SK-N-SH (cell line): ENCODE results near the gene NEK10. TPM values are rescaled to one million over a fixed set of nuclear protein-coding genes. Genes with fewer than 3 reads are reported as not detected.
A peak's percentile ranks its signal among the peaks of the same experiment; 100 is the strongest.

Source experiments
- CTCF ChIA-PET: fragments of 300-600, 350-600 bp; formaldehyde crosslinking; extraction: SDS; loops from one replicate; lab custom pipeline; 2021; lab: Yijun Ruan, JAX
- POLR2A ChIA-PET: fragments of 350-600 bp; sonication (Branson Sonifier 250); formaldehyde crosslinking; extraction: SDS; loops from one replicate; lab custom pipeline; 2020; ENCODE audit warnings: antibody characterized with exemption, inconsistent platforms; lab: Yijun Ruan, JAX
- DNase-seq: peaks from one replicate; pipeline ENCODE4 v3.0.0; 2012
- H2AFZ ChIP-seq: fragments of 200-600 bp; sonication (generic); 2 replicates; pipeline ENCODE4 v1.8.1; 2016; ENCODE audit warnings: antibody characterized with exemption, mild to moderate bottlenecking, low read depth
- H3F3A ChIP-seq: fragments of 200-600 bp; sonication (generic); replicated peaks from 2 replicates; pipeline ENCODE3; 2016; ENCODE audit warnings: antibody characterized with exemption, mild to moderate bottlenecking; ENCODE audit not compliant: insufficient read depth
- H3K27ac ChIP-seq, 2 experiments: fragments of 200-500 bp in 1 of 2; fragments of 200-600 bp in 1 of 2; sonication (Bioruptor generic) in 1 of 2; sonication (generic), shearing (Covaris generic) in 1 of 2; 2 replicates each; pipeline versions ENCODE4 v1.5.1 to v1.6.1; 2014 to 2016; ENCODE audit warnings: low read depth in 2 of 2, inconsistent platforms in 1 of 2, low read length in 1 of 2, mild to moderate bottlenecking in 1 of 2, mixed read lengths in 1 of 2
- H3K27me3 ChIP-seq: fragments of 200-600 bp; sonication (generic), shearing (Covaris generic); 2 replicates; pipeline ENCODE4 v1.6.1; 2016; ENCODE audit warnings: mixed run types; ENCODE audit not compliant: insufficient read depth
- H3K36me3 ChIP-seq, 2 experiments: fragments of 200-500 bp in 1 of 2; fragments of 200-600 bp in 1 of 2; sonication (Bioruptor generic) in 1 of 2; sonication (generic) in 1 of 2; replicated peaks in 1 of 2; 2 replicates each; pipeline versions ENCODE3 to v1.5.1; 2014 to 2016; ENCODE audit warnings: low read length in 1 of 2, mild to moderate bottlenecking in 1 of 2; ENCODE audit not compliant: insufficient read depth in 2 of 2, control insufficient read depth in 1 of 2
- H3K4me1 ChIP-seq, 2 experiments: fragments of 200-500 bp in 1 of 2; fragments of 200-600 bp in 1 of 2; sonication (Bioruptor generic) in 1 of 2; sonication (generic), shearing (Covaris generic) in 1 of 2; 2 replicates each; pipeline versions ENCODE4 v1.5.1 to v1.6.1; 2014 to 2016; ENCODE audit warnings: low read depth in 1 of 2, low read length in 1 of 2, mixed run types in 1 of 2; ENCODE audit not compliant: insufficient read depth in 2 of 2, control insufficient read depth in 1 of 2
- H3K4me2 ChIP-seq: fragments of 200-600 bp; sonication (generic), shearing (Covaris generic); 2 replicates; pipeline ENCODE4 v1.6.1; 2017; ENCODE audit warnings: mixed run types
- H3K4me3 ChIP-seq, 2 experiments: fragments of 200-500 bp in 1 of 2; fragments of 200-600 bp in 1 of 2; sonication (Bioruptor generic) in 1 of 2; sonication (generic), shearing (Covaris generic) in 1 of 2; 2 replicates each; pipeline versions ENCODE4 v1.5.1 to v1.8.1; 2014 to 2016; ENCODE audit warnings: low read depth in 2 of 2, inconsistent platforms in 1 of 2, low read length in 1 of 2, mild to moderate bottlenecking in 1 of 2, mixed read lengths in 1 of 2, moderate library complexity in 1 of 2
- H3K79me2 ChIP-seq: fragments of 200-600 bp; sonication (generic); 2 replicates; pipeline ENCODE4 v1.8.1; 2017; ENCODE audit warnings: mild to moderate bottlenecking; ENCODE audit not compliant: insufficient read depth
- H3K9ac ChIP-seq: fragments of 200-600 bp; sonication (generic); 2 replicates; pipeline ENCODE4 v1.6.1; 2017; ENCODE audit warnings: mixed run types
- H3K9me2 ChIP-seq: fragments of 200-600 bp; sonication (generic); 2 replicates; pipeline ENCODE4 v1.6.1; 2017; ENCODE audit warnings: mixed run types
- H3K9me3 ChIP-seq: fragments of 200-600 bp; sonication (generic); 2 replicates; pipeline ENCODE4 v1.6.1; 2017; ENCODE audit warnings: mixed run types, mild to moderate bottlenecking, moderate library complexity
- H4K20me1 ChIP-seq: fragments of 200-600 bp; sonication (generic); 2 replicates; pipeline ENCODE4 v1.6.1; 2017; ENCODE audit warnings: mild to moderate bottlenecking, mixed run types; ENCODE audit not compliant: insufficient read depth
- CTCF ChIP-seq: fragments of 200-600 bp; sonication (generic); IDR thresholded peaks from 2 replicates; pipeline ENCODE4 v1.6.1; 2017; ENCODE audit warnings: antibody characterized with exemption, mild to moderate bottlenecking, moderate library complexity
- EP300 ChIP-seq, 2 experiments: IDR thresholded peaks; 2 replicates each; pipeline versions ENCODE4 v1.4.0 to v1.6.1; 2012; ENCODE audit warnings: borderline replicate concordance in 1 of 2, low read depth in 1 of 2, low read length in 1 of 2
- FOSL2 ChIP-seq: IDR thresholded peaks from 2 replicates; pipeline ENCODE4 v1.4.0; 2012; ENCODE audit warnings: low read depth, mild to moderate bottlenecking, moderate library complexity, borderline replicate concordance
- GATA2 ChIP-seq: sonication (generic); formaldehyde crosslinking; IDR thresholded peaks from 2 replicates; pipeline ENCODE4 v1.5.0; 2020; ENCODE audit warnings: mild to moderate bottlenecking, missing genetic modification reagents
- JUND ChIP-seq: IDR thresholded peaks from 2 replicates; pipeline ENCODE4 v1.4.0; 2012
- MAX ChIP-seq: IDR thresholded peaks from 2 replicates; pipeline ENCODE4 v1.4.0; 2012; ENCODE audit warnings: low read depth
- POLR2AphosphoS5 ChIP-seq: IDR thresholded peaks from 2 replicates; pipeline ENCODE4 v1.6.1; 2012; ENCODE audit warnings: low read depth, low read length
- RCOR1 ChIP-seq: fragments of 150-350 bp; IDR thresholded peaks from 2 replicates; pipeline ENCODE4 v1.6.1; 2017; ENCODE audit warnings: antibody characterized with exemption, low read length
- RFX5 ChIP-seq: IDR thresholded peaks from 2 replicates; pipeline ENCODE4 v1.6.1; 2012; ENCODE audit warnings: mild to moderate bottlenecking, improper control_type of control experiment, low read length
- RXRA ChIP-seq: IDR thresholded peaks from 2 replicates; pipeline ENCODE4 v1.4.0; 2012; ENCODE audit warnings: low read depth, mild to moderate bottlenecking, borderline replicate concordance
- SIN3A ChIP-seq: IDR thresholded peaks from 2 replicates; pipeline ENCODE4 v1.6.1; 2012; ENCODE audit warnings: low read depth, mild to moderate bottlenecking, low read length, moderate library complexity, borderline replicate concordance
- SMC3 ChIP-seq: IDR thresholded peaks from 2 replicates; pipeline ENCODE4 v1.6.1; 2012; ENCODE audit warnings: low read depth, low read length, improper control_type of control experiment
- TCF12 ChIP-seq: IDR thresholded peaks from 2 replicates; pipeline ENCODE4 v1.4.0; 2012
- TEAD4 ChIP-seq: IDR thresholded peaks from 2 replicates; pipeline ENCODE4 v1.4.0; 2012; ENCODE audit warnings: mild to moderate bottlenecking, borderline replicate concordance; ENCODE audit not compliant: insufficient read depth
- YY1 ChIP-seq: IDR thresholded peaks from 2 replicates; pipeline ENCODE4 v1.4.0; 2012; ENCODE audit warnings: low read depth, mild to moderate bottlenecking
- WGBS: methylation state at CpG from one replicate; pipeline ENCODE4 v1.1.6; 2017; ENCODE audit warnings: low lambda C conversion rate; 5-methylcytosine and 5-hydroxymethylcytosine counted together
- polyA plus RNA-seq, 3 experiments: library from polyadenylated mRNA; depleted of rRNA; stranded (reverse); fragments of >200 nt; gene quantifications; 2 replicates each; pipeline ENCODE4 v1.2.3, GENCODE V29; 2012
- TF ChIP-seq, protein P1 (sequence below): IDR thresholded peaks from 2 replicates; pipeline ENCODE4 v1.4.0; 2012; ENCODE audit warnings: low read depth, borderline replicate concordance

NEK10 gene
- polyA plus RNA-seq, 1 of the 3 experiments (the other 2 are of a cell fraction), result 1.0 TPM

DNA sequence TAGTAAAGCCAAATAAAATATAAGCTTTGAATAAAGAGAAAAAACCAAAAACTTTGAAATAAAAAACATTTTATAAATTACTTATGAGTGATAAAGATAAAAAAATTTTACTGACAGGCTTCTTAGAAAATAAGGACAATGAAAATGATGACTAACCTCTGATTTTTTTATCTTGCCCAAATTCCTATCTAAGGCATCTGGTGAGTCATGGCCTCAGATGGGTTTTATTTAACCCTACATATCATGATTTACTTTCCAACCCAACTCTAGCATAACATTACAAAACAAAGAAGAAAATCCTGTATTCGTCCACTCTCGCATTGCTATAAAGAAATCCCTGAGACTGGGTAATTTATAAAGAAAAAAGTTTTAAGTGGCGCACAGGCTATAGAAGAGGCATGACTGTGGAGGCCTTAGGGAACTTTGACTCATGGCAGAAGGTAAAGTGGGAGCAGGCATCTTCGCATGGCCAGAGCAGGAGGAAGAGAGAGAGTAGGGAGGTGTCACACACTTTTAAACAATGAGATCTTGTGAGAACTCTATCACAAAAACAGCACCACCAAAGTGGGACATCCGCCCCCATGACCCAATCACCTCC lies 152.1 kb downstream of the NEK10 start (continued):
- TF ChIP-seq CTCF (no peak), RFX5 (no peak), EP300 (IDR thresholded peaks at IDR 0.05; ENCODE audit: borderline replicate concordance in 1 of 2, low read depth in 1 of 2, low read length in 1 of 2) (peak in 1 of 2 experiments; percentile 58; a peak in 1 of 4 replicates), MAX (no peak), FOSL2 (peak; percentile 78; the same call in 1 of the 2 replicates), SIN3A (no peak), YY1 (no peak), JUND (peak; percentile 90), RCOR1 (no peak), POLR2AphosphoS5 (no peak), RXRA (0 out of 2 replicates have a peak, but pooled peaks have one; percentile 32), GATA2 (no peak), TEAD4 (peak; percentile 69; the same call in 1 of the 2 replicates), TCF12 (peak; percentile 78)

- Histone ChIP-seq H3F3A (peaks cover 17% of the 10 kb centered on the region), H3K9me2 (no peaks in the 10 kb centered on the region), H3K4me3 (no peak overlapping the region), H2AFZ (no peak overlapping the region), H3K9me3 (no peaks in the 10 kb centered on the region)
- ChIA-PET CTCF (interaction anchor here (1.0 kb wide), 1 partner anchor 82 kb away, joined by 3 read pairs; no protein-coding TSS in a partner anchor), POLR2A (no interaction called here)
- TF ChIP-seq, protein P1, sequence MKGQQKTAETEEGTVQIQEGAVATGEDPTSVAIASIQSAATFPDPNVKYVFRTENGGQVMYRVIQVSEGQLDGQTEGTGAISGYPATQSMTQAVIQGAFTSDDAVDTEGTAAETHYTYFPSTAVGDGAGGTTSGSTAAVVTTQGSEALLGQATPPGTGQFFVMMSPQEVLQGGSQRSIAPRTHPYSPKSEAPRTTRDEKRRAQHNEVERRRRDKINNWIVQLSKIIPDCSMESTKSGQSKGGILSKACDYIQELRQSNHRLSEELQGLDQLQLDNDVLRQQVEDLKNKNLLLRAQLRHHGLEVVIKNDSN, result peak; percentile 54; the same call in 1 of the 2 replicates
- TF ChIP-seq SMC3, result no peak
- TF ChIP-seq, all 33 proteins: peak for 1
- 15% methylated on average over 2 of the region's 2 CpGs for WGBS
- Histone ChIP-seq H3K27ac (peak overlapping the region in 1 of 2 experiments; percentile 22; a peak in 1 of 4 replicates), H3K79me2 (no peaks in the 10 kb centered on the region), H3K4me1 (no peaks in the 10 kb centered on the region), H3K9ac (no peak overlapping the region), H3K4me2 (peak overlapping the region; percentile 29; the same call in 1 of the 2 replicates), H3K27me3 (no peaks in the 10 kb centered on the region), H4K20me1 (no peaks in the 10 kb centered on the region), H3K36me3 (no peaks in the 10 kb centered on the region)
- DNase-seq, result no peak
Observed at GRCh38 chr3:27216295-27216855, 152.8 kb downstream of the NEK10 start.
